GM19035 (cell line): Measurements from ENCODE around the gene SRGAP3.

Experiments used
- ATAC-seq: cut with Tn5 transposase; IDR thresholded peaks from one replicate; pipeline ENCODE4 v1.9.1; 2021; ENCODE audit not compliant: unreplicated experiment

The SRGAP3 gene

DNA sequence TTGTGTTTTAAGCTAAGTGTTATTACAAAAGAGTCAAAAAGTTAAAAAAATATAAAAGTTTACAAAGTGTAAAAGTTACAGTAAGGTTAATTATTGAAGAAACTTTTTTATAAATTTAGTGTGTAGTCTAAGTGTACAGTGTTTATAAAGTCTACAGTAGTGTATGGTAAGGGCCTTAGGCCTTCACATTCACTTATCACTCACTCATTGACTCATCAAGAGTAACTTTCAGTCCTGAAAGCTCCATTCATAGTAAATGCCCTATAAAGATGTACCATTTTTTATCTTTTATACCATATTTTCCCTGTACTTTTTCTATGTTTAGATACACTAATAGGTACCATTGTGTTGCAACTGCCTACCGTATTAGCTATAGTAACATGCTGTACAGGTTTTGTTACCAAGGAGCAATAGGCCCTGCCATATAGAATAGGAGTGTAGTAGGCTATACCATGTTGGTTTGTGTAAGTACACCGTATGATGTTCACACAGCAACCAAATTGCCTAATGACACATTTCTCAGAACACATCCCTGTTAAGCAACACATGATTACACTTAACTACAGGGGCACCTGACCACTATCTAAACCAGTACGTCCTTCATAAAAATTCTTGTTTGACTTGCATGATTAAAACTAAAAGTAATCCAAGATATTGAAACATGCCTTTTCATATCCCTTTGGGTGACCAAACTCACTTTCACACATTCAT, 303.4 kb downstream of the SRGAP3 start:
- ATAC-seq, result no peak

DNA sequence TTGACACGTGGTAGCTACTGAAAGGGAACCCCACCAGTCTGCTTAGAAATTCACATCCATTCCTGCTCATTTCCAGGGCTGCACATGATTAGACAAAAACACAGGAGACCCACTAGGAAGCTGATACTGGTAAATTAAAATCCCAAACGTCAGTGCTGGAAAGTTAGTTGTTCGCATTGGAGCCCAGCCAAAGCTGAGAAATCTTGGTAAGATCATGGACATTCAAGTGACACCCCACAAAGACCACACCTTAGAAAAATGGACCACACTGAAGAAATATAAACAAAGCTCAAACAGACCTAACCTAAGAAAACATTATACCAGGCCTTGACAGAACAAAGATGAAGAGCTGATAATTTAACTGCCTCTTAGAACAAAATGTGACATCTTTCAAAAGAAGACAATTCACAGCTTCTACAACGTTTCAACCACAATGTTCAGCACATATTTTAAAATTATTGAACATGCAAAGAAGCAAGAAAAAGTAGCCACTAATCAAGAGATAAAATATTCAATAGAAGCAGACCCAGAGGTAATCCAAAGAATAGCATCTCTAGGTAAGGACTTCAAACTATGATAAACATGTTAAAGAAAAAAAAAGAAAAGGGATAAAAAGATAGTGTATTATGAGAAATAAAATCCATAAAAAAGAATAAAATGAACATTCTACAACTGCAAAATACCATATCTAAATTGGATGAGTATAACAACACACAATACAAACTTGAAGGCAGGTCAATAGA, 306.5 kb downstream of the SRGAP3 start:
- ATAC-seq, result no peak

DNA sequence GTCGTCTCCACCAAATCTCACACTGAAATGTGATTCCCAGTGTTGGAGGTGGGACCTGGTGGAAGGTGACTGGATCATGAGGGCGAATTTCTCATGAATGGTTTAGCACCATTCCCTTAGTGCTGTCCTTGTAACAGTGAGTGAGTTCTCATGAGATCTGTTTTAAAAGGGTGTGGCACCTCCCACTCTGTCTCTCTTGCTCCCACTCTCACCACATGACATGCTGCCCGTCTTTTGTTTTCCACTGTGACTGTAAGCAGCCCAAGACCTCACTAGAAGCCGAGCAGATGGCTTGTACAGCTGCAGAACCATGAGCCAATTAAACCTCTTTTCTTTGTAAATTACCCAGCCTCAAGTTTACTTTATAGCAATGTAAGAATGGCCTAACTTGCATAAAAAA, 307.3 kb downstream of the SRGAP3 start:
- no peak for ATAC-seq

DNA sequence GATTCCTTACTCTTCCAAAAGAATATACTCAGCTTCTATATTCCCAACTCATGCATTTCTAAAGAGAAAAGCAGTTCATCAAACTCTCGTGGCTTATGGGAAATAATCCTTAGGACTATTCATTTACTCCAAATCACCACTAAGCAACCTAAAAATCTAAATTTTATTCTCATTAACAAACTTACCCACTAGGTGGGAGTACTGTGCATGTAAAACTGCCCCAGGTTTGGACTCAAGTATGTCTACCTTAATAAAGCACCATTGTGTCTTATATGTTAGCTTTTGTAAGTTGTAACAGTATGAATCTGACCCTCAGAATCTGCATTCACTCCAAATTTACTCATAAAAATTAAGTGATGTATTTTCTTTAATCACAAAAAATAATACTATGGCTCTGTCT, 311.4 kb downstream of the SRGAP3 start:
- no peak for ATAC-seq

DNA sequence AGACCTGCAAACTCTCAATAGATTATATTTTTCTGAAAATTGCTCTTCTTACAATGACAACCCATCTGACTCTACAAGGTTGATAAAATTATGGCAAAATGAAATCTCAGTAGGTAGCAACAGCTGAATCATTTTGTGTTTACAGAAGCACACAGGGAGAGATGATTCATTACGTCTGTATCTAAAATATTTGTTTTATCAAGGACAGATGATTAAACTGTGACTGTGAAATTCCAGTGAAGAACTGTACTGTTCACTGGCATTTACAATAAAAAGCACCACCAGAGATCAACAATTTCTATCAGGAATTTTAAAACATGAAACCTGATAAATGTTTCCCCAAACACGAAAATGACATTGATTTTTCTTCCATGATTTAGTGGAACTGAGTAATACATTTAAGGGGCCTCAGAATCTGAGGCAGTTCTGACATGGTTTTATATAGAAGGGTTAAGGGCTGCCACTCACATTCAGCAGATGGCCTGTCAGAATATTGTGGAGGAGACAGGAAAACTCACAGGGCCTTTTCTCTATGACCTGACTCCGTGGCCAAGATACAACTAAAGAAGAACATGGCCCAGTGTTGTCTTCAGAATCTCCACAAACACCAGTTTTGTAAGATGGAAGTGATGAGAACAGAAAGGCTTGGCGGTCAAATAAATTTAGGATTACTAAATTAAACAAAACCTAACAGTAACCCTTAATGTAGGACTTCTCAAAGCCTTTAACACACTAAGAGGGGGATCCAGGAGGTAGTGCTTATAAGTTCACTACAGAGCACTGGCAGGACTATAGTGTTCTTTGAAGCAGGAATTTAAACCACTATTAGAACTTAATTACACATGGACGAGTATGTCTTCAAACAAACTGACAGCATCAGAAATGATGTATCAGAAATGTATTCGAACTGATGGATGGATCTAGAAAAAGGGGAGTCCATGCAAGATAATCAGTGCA, 312.1 kb downstream of the SRGAP3 start:
- no peak for ATAC-seq

DNA sequence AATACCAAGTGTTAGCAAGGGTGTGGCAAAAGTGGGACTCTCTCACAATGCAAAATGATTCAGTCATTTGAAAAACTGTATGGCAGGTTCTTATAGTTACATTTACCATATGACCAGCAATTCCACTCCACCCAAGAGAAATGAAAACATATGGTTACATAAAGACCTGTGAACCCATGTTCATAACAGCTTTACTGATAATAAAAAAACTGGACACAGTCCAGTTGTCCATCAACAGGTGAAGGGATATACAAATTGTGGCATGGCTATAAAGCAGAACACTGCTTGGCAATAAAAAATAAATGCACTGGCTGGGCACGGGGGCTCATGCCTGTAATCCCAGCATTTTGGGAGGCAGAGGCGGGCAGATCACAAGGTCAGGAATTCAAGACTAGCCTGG, 316.9 kb downstream of the SRGAP3 start:
- ATAC-seq, result no peak

DNA sequence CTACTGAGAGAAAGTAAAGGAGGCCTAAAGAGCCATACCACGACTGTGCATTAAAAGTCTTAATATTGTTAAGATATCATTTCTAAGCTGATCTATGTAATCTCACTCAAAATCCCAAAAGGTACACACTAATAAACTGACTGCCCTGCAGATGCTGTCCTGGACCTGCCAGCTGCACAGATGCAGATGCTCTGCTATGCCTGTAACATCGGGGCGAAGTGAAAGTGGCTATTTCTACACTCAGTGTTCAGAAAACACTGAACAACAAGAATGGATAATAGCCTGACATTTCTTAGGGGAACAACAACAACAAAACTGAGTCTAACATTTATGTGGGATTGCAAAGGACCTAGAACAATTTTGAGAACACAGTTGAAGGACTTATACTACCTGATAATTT, 318.1 kb downstream of the SRGAP3 start:
- ATAC-seq, result no peak
